Smooth muscle cell (in vitro differentiated cells): ENCODE data around the gene SPDYE18. TPM values are rescaled to one million over a fixed set of nuclear protein-coding genes. Genes with fewer than 3 reads are reported as not detected.
"Not testable (repeated sequence)": the region's sequence is repeated elsewhere in the genome, so short reads cannot be mapped to it uniquely, and the experiment has no call there.

Experiments used
- DNase-seq: peaks from one replicate; lab custom pipeline; 2025; ENCODE audit not compliant: unreplicated experiment; lab: John Stamatoyannopoulos, UW
- H2AFZ ChIP-seq: fragments of 200-600 bp; sonication (generic); 2 replicates; pipeline ENCODE4 v1.6.0; 2016; ENCODE audit warnings: antibody characterized with exemption, low read depth, mild to moderate bottlenecking
- H3F3A ChIP-seq: fragments of 200-600 bp; sonication (generic); 2 replicates; pipeline ENCODE4 v1.6.0; 2017; ENCODE audit warnings: antibody characterized with exemption, low read depth
- H3K27ac ChIP-seq: fragments of 200-600 bp; sonication (generic); 2 replicates; pipeline ENCODE4 v1.5.1; 2016; ENCODE audit warnings: low read depth, mild to moderate bottlenecking
- H3K27me3 ChIP-seq: fragments of 200-600 bp; sonication (generic); 2 replicates; pipeline ENCODE4 v1.6.1; 2016; ENCODE audit warnings: low read depth, mild to moderate bottlenecking
- H3K36me3 ChIP-seq: fragments of 200-600 bp; sonication (generic); 2 replicates; pipeline ENCODE4 v1.5.1; 2016; ENCODE audit warnings: low read depth
- H3K4me1 ChIP-seq: fragments of 200-600 bp; sonication (generic); 2 replicates; pipeline ENCODE4 v1.5.1; 2016; ENCODE audit warnings: low read depth
- H3K4me2 ChIP-seq: fragments of 200-600 bp; sonication (generic); 2 replicates; pipeline ENCODE4 v1.6.0; 2016; ENCODE audit warnings: mild to moderate bottlenecking
- H3K4me3 ChIP-seq: fragments of 200-600 bp; sonication (generic); 2 replicates; pipeline ENCODE4 v1.5.1; 2016; ENCODE audit warnings: mild to moderate bottlenecking
- H3K79me2 ChIP-seq: fragments of 200-600 bp; sonication (generic); 2 replicates; pipeline ENCODE4 v1.6.0; 2016; ENCODE audit warnings: low read depth, mild to moderate bottlenecking
- H3K9ac ChIP-seq: fragments of 200-600 bp; sonication (generic); 2 replicates; pipeline ENCODE4 v1.6.0; 2016; ENCODE audit warnings: low read depth
- H3K9me3 ChIP-seq: fragments of 200-600 bp; sonication (generic); replicated peaks from 2 replicates; pipeline ENCODE4 v1.5.1; 2016; ENCODE audit warnings: low read depth
- H4K20me1 ChIP-seq: fragments of 200-600 bp; sonication (generic); 2 replicates; pipeline ENCODE4 v1.6.0; 2016; ENCODE audit warnings: low read depth
- WGBS: methylation state at CpG from one replicate; pipeline ENCODE4 v1.1.7; 2016; ENCODE audit warnings: low lambda C conversion rate; 5-methylcytosine and 5-hydroxymethylcytosine counted together
- polyA plus RNA-seq: library from polyadenylated mRNA; unstranded; fragments of >200 nt; fragmentation: Nextera tagmentation; extraction: Ambion mirVana; gene quantifications from 2 replicates; pipeline ENCODE4 v1.2.1, GENCODE V29; 2016
- total RNA-seq: library from RNA; depleted of rRNA; stranded (reverse); fragments of >200 nt; gene quantifications from 2 replicates; pipeline ENCODE4 v1.2.3, GENCODE V29; 2014

The SPDYE18 gene
- total and polyA plus RNA-seq, 2 experiments from 2014 or later, result 0.18 TPM; not detected in 1

GRCh38 chr7:77026349-77026748 lies 36.0 kb downstream of the SPDYE18 start:
- not testable (repeated sequence) for H2AFZ ChIP-seq, H3K27ac ChIP-seq, H3K79me2 ChIP-seq, H3K9me3 ChIP-seq, H3K4me3 ChIP-seq, H3K4me1 ChIP-seq, H4K20me1 ChIP-seq, DNase-seq, H3K27me3 ChIP-seq, H3K4me2 ChIP-seq, H3K9ac ChIP-seq, H3F3A ChIP-seq, H3K36me3 ChIP-seq
- 98% methylated on average over 9 of the region's 10 CpGs for WGBS

- H3K36me3 ChIP-seq, H4K20me1 ChIP-seq, H3K4me1 ChIP-seq, H2AFZ ChIP-seq, H3K4me2 ChIP-seq, H3K9ac ChIP-seq, H3K79me2 ChIP-seq, H3F3A ChIP-seq, H3K27ac ChIP-seq, DNase-seq, H3K27me3 ChIP-seq, H3K4me3 ChIP-seq, H3K9me3 ChIP-seq: not testable (repeated sequence)
- 57% methylated on average over 13 of the region's 16 CpGs for whole genome bisulfite sequencing
Observed at GRCh38 chr7:77010074-77010680, 52.2 kb downstream of the SPDYE18 start.

GRCh38 chr7:77008000-77008399 lies 54.4 kb downstream of the SPDYE18 start:
- WGBS, result 87% methylated on average over 9 of the region's 10 CpGs
- H3K4me3 ChIP-seq, H3K4me2 ChIP-seq, DNase-seq, H3F3A ChIP-seq, H3K9ac ChIP-seq, H4K20me1 ChIP-seq, H3K79me2 ChIP-seq, H3K4me1 ChIP-seq, H3K9me3 ChIP-seq, H3K27ac ChIP-seq, H3K27me3 ChIP-seq, H2AFZ ChIP-seq, H3K36me3 ChIP-seq: not testable (repeated sequence)

- not testable (repeated sequence) for H3K4me2 ChIP-seq, H3K4me3 ChIP-seq, H4K20me1 ChIP-seq, H3K27me3 ChIP-seq, H3K36me3 ChIP-seq, H3K9me3 ChIP-seq, H3K4me1 ChIP-seq, DNase-seq, H3K9ac ChIP-seq, H2AFZ ChIP-seq, H3F3A ChIP-seq, H3K27ac ChIP-seq, H3K79me2 ChIP-seq
- WGBS, result 87% methylated on average over 13 of the region's 22 CpGs
Observed at GRCh38 chr7:77006127-77007110, 55.9 kb downstream of the SPDYE18 start.

DNA sequence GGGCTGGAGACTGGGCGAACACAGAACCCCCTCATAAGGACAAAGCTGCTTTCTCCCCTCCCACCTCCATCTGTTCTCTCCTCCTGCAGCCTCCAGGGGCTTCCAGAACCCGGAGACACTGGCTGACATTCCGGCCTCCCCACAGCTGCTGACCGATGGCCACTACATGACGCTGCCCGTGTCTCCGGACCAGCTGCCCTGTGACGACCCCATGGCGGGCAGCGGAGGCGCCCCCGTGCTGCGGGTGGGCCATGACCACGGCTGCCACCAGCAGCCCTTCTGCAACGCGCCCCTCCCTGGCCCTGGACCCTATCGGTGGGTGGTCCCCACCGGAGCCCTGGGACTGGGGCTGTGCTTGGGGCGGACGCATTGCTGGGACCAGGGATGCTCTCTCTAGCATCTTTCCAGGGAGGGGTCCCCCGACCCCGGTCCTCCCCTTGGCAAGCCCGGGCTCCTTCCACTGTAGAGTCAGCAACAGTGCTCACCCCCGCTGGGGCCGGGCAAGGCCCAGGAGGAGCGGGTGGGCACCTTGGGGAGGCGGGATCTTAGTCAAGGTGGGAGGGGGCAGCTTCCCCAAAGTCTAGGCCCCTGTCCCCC lies 56.8 kb downstream of the SPDYE18 start:
- H3K4me3 ChIP-seq, H3F3A ChIP-seq, H3K4me2 ChIP-seq, H2AFZ ChIP-seq, H3K79me2 ChIP-seq, H3K36me3 ChIP-seq, H3K4me1 ChIP-seq, H3K27me3 ChIP-seq, DNase-seq, H4K20me1 ChIP-seq, H3K9ac ChIP-seq, H3K9me3 ChIP-seq, H3K27ac ChIP-seq: not testable (repeated sequence)
- WGBS, result 98% methylated on average over 15 of the region's 27 CpGs

DNA sequence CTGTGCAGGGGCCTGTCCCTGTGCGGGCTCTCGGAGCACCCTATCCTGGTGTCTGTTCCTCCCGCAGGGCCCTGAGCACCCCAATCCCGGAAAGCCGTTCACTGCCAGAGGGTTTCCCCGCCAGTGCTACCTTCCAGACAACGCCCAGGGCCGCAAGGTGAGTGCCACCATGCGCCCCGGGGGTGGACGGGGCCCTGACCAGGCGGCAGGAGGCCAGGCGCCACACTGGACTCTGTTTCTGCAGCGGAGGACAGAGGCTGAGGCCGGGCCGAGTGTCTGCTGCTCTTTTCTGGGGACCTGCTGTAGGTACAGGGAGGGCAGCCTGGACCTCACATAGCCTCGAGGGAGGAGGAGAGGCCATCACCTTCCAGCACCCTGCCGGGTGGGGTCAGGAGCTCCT lies 58.2 kb downstream of the SPDYE18 start:
- DNase-seq, H3K4me3 ChIP-seq, H3K9ac ChIP-seq, H3K27me3 ChIP-seq, H3K9me3 ChIP-seq, H2AFZ ChIP-seq, H4K20me1 ChIP-seq, H3F3A ChIP-seq, H3K4me1 ChIP-seq, H3K36me3 ChIP-seq, H3K4me2 ChIP-seq, H3K27ac ChIP-seq, H3K79me2 ChIP-seq: not testable (repeated sequence)
- 93% methylated on average over 14 of the region's 18 CpGs for WGBS

DNA sequence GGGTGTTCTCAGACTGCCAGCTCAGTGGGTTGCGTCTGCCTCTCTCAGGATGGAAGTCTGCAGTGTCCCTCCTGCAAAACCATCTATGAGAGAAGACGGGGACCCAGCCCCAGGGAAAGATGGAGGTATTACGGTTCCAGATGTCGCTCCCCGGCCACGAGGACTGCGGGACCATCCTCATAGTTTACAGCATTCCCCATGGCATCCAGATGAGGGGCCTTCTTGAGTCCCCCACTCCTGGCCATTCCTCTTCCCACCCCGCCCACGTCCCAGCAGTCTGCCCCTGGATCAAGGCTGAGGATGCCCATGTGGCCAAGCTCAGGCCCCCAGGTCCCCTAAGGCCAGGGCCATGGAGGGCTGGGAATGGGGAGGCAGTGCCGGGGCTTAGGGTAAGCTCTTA lies 59.1 kb downstream of the SPDYE18 start:
- not testable (repeated sequence) for H3K79me2 ChIP-seq, H3K9me3 ChIP-seq, H3K4me3 ChIP-seq, H4K20me1 ChIP-seq, H3K27ac ChIP-seq, DNase-seq, H3K9ac ChIP-seq, H3F3A ChIP-seq, H3K4me1 ChIP-seq, H2AFZ ChIP-seq, H3K4me2 ChIP-seq, H3K36me3 ChIP-seq, H3K27me3 ChIP-seq
- WGBS, result 97% methylated on average over 10 of the region's 10 CpGs

- WGBS, result 96% methylated on average over 21 of the region's 21 CpGs
- H3K27me3 ChIP-seq, DNase-seq, H2AFZ ChIP-seq, H3K9me3 ChIP-seq, H4K20me1 ChIP-seq, H3K9ac ChIP-seq, H3K36me3 ChIP-seq, H3K4me1 ChIP-seq, H3K4me3 ChIP-seq, H3K27ac ChIP-seq, H3K4me2 ChIP-seq, H3F3A ChIP-seq, H3K79me2 ChIP-seq: not testable (repeated sequence)
Observed at GRCh38 chr7:77002678-77003233, 59.6 kb downstream of the SPDYE18 start.
